ENCODE measurements around the gene RPS6KA5.

DNA sequence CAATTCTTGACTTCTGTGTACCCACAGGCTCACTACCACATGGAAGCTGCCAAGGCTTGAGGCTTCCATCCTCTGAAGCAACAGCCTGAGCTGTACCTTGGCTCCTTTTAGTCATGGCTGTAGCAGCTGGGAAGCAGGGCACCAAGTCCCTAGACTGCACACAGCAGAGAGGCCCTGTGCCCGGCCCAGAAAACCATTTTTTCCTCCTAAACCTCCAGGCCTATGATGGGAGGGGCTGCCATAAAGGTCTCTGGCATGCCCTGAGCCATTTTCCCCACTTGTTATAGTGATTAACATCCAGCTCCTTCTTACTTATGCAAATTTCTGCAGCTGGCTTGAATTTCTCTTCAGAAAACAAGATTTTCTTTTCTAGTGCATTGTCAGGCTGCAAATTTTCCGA is 121.8 kb downstream of the RPS6KA5 start:
- no peak for TF ChIP-seq MAFK (IDR thresholded peaks at IDR 0.05; ENCODE audit: low read length)
- TF ChIP-seq MLX (CRISPR knock-in tag; conservative IDR thresholded peaks at IDR 0.05): no peak
- TF ChIP-seq RCOR1 (IDR thresholded peaks at IDR 0.05; ENCODE audit: borderline replicate concordance in 1 of 2, low read depth in 2 of 2, low read length in 2 of 2): no peak
